HL-60 (cell line): ENCODE data around the gene PRMT5.

Experiments used
- SPI1 ChIP-seq: IDR thresholded peaks from 2 replicates; pipeline ENCODE4 v1.6.1; 2012; ENCODE audit warnings: low read depth, mild to moderate bottlenecking, borderline replicate concordance
- TF ChIP-seq, protein P1 (sequence below): IDR thresholded peaks from 2 replicates; pipeline ENCODE4 v1.6.1; 2012; ENCODE audit warnings: low read depth; ENCODE audit not compliant: insufficient replicate concordance
- TF ChIP-seq, protein P2 (sequence below): IDR thresholded peaks from one replicate; pipeline ENCODE4 v1.5.1; 2011; ENCODE audit warnings: low read length, control low read depth, inconsistent platforms; ENCODE audit not compliant: insufficient read depth

DNA sequence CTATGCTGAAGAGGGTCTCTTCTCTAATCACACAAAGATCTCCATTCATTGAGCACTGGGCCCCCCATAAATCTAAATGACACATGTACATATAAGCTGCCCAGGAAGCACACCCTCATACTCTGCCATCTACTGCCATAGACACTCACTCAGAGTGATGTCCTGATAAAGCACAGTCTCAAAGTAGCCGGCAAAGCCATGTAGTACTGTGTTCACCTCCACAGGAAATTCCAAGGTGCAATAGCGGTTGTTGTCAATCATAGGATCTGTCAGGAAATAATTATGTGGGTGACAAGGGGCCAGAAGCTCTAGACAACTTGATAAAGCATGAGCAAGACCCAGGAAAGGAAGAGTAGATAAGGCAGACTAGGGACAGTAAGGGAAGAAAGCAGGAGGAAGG, 6.9 kb downstream of the PRMT5 start:
- TF ChIP-seq, protein P1, sequence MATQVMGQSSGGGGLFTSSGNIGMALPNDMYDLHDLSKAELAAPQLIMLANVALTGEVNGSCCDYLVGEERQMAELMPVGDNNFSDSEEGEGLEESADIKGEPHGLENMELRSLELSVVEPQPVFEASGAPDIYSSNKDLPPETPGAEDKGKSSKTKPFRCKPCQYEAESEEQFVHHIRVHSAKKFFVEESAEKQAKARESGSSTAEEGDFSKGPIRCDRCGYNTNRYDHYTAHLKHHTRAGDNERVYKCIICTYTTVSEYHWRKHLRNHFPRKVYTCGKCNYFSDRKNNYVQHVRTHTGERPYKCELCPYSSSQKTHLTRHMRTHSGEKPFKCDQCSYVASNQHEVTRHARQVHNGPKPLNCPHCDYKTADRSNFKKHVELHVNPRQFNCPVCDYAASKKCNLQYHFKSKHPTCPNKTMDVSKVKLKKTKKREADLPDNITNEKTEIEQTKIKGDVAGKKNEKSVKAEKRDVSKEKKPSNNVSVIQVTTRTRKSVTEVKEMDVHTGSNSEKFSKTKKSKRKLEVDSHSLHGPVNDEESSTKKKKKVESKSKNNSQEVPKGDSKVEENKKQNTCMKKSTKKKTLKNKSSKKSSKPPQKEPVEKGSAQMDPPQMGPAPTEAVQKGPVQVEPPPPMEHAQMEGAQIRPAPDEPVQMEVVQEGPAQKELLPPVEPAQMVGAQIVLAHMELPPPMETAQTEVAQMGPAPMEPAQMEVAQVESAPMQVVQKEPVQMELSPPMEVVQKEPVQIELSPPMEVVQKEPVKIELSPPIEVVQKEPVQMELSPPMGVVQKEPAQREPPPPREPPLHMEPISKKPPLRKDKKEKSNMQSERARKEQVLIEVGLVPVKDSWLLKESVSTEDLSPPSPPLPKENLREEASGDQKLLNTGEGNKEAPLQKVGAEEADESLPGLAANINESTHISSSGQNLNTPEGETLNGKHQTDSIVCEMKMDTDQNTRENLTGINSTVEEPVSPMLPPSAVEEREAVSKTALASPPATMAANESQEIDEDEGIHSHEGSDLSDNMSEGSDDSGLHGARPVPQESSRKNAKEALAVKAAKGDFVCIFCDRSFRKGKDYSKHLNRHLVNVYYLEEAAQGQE = no peak
- TF ChIP-seq, protein P2, sequence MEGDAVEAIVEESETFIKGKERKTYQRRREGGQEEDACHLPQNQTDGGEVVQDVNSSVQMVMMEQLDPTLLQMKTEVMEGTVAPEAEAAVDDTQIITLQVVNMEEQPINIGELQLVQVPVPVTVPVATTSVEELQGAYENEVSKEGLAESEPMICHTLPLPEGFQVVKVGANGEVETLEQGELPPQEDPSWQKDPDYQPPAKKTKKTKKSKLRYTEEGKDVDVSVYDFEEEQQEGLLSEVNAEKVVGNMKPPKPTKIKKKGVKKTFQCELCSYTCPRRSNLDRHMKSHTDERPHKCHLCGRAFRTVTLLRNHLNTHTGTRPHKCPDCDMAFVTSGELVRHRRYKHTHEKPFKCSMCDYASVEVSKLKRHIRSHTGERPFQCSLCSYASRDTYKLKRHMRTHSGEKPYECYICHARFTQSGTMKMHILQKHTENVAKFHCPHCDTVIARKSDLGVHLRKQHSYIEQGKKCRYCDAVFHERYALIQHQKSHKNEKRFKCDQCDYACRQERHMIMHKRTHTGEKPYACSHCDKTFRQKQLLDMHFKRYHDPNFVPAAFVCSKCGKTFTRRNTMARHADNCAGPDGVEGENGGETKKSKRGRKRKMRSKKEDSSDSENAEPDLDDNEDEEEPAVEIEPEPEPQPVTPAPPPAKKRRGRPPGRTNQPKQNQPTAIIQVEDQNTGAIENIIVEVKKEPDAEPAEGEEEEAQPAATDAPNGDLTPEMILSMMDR = no peak
- no peak for TF ChIP-seq SPI1
